ENCODE data around the gene MAL. TPM values are rescaled to one million over a fixed set of nuclear protein-coding genes. Genes with fewer than 3 reads are reported as not detected.

MAL gene
- total RNA-seq, 4 donors from 2014 or later, result 60.0 to 200 (median 121) TPM

- H3K27ac ChIP-seq, result no peak overlapping the region
- no peak overlapping the region for H3K4me3 ChIP-seq
- H3K4me1 ChIP-seq, result no peaks in the 10 kb centered on the region
- no peak for TF ChIP-seq CTCF (IDR thresholded peaks at IDR 0.05)
- no peak for TF ChIP-seq POLR2A (IDR thresholded peaks at IDR 0.05)
- no peak for TF ChIP-seq EP300 (IDR thresholded peaks at IDR 0.05)
- H3K36me3 ChIP-seq, result no peaks in the 10 kb centered on the region
- no peaks in the 10 kb centered on the region for H3K9me3 ChIP-seq
- WGBS, 2 donors, result 80 to 89% methylated on average over 11 to 15 of the region's 15 CpGs
- DNase-seq (ENCODE audit: low spot score in 2 of 2), result no peak
- H3K27me3 ChIP-seq, result peaks cover 0 to 9% of the 10 kb centered on the region in 2 donors
Measured at GRCh38 chr2:94980406-94980805, 45.1 kb upstream of the MAL start.

DNA sequence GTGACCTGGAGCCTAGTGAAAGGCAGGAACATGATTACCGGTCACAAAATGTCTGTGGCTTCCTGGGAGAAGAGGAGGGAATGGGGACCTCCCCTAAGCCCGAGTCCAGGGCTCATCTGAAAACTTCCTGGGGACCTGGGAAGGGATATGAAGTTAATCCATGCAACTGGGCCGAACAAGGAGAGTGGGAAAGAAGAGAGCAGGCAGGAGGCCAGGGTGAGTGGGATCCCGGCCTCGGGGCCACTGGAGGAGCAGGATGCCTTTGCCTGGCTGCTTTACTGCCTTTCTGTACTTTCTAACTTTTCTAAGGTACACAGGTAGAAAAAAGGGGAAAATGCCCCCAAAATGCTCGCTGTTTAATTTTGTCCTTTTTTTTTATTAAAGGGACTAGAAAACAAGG, 43.4 kb upstream of the MAL start:
- no peak for TF ChIP-seq CTCF (IDR thresholded peaks at IDR 0.05)
- no peak for TF ChIP-seq POLR2A (IDR thresholded peaks at IDR 0.05)
- TF ChIP-seq EP300 (IDR thresholded peaks at IDR 0.05), result no peak
- Histone ChIP-seq H3K27me3 (peaks cover 0 to 12% of the 10 kb centered on the region in 2 donors), H3K9me3 (no peaks in the 10 kb centered on the region), H3K36me3 (no peaks in the 10 kb centered on the region), H3K27ac (no peak overlapping the region), H3K4me1 (no peaks in the 10 kb centered on the region), H3K4me3 (no peak overlapping the region)
- no peak for DNase-seq (ENCODE audit: low spot score in 2 of 2)
- 51 to 59% methylated on average over 6 of the region's 6 CpGs for WGBS, 2 donors

DNA sequence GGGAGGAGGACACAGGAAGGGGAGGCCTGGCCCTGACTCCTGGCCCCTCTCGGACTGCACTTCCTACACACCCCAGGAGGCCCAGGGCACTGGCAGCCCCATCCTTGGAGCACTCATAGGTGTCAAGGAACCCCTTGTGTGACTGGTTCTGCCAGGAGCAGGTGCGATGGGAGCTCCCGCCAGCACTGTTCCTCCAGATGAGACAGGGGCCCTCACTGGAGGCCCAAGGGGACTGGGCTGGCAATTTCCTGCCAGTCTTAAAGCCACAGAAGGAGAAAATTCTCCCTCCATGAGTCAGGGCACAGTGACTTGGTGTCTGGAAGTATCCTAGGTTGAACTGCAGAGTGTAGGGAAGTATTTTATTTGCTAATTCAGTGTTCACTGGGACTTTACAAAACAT, 42.8 kb upstream of the MAL start:
- WGBS, 2 donors, result 41 to 57% methylated on average over 3 of the region's 3 CpGs
- Histone ChIP-seq H3K9me3 (no peaks in the 10 kb centered on the region), H3K4me3 (no peak overlapping the region), H3K27ac (no peak overlapping the region), H3K27me3 (peaks cover 0 to 12% of the 10 kb centered on the region in 2 donors), H3K36me3 (no peaks in the 10 kb centered on the region), H3K4me1 (no peaks in the 10 kb centered on the region)
- DNase-seq (ENCODE audit: low spot score in 2 of 2), result no peak
- TF ChIP-seq EP300 (IDR thresholded peaks at IDR 0.05), result no peak
- no peak for TF ChIP-seq CTCF (IDR thresholded peaks at IDR 0.05)
- no peak for TF ChIP-seq POLR2A (IDR thresholded peaks at IDR 0.05)

DNA sequence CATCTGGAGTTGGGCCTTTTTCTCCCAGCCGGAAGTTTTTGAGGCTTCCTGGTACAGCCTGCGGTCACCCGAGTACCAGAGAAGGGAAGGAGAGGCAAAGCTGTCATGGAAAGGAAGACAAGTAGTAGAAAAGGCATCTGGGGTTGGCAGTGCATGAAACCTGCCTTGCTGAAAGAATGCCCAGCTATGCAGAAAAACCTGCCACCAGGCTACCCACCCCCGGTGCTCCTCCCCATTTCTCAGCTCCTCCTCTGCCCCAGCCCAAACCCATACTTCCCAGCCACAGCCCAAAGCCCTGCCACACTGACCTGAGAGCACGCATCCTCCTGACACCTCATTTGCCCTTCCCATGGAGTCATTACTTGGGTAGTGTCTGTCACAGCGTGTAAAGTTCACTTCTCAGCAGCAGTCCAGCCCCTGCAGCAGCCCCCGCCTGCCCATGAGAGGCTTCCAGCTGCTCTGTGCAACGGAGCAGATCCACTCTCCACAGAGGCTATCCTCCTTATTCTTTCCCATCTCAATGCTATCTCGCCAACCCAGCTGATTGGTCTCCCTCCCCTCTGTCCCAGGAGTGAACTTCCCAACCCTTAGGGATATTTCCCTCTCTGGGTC, 40.4 kb upstream of the MAL start:
- H3K4me1 ChIP-seq, result no peaks in the 10 kb centered on the region
- 50 to 54% methylated on average over 9 of the region's 9 CpGs for WGBS, 2 donors
- TF ChIP-seq EP300 (IDR thresholded peaks at IDR 0.05) (no peak), POLR2A (IDR thresholded peaks at IDR 0.05) (no peak)
- no peaks in the 10 kb centered on the region for H3K9me3 ChIP-seq
- H3K27ac ChIP-seq, result no peak overlapping the region
- no peak overlapping the region for H3K4me3 ChIP-seq
- H3K36me3 ChIP-seq, result no peaks in the 10 kb centered on the region
- H3K27me3 ChIP-seq, result peaks cover 0 to 7% of the 10 kb centered on the region in 2 donors
- DNase-seq (ENCODE audit: low spot score in 2 of 2), result no peak

DNA sequence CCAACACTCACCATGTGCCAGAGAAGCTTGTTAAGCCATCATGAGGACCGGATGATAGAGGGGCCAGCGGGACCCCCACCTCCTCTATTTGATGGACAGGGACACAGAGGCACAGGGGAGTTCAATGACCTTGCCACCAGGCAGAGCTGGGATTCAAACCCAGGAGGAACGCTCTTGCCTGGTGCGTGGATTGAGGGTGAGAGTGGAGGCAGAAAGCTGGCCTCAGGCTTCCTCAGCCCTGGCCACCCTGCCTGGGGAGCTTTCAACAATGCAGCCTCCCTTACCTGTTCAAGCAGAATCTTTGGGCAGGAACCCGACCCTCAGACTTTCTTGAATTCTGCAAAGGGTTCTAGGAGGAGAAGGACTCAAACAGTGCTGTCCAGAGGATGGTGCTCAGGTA, 39.9 kb upstream of the MAL start:
- H3K4me3 ChIP-seq, result no peak overlapping the region
- TF ChIP-seq CTCF (IDR thresholded peaks at IDR 0.05), result no peak
- TF ChIP-seq EP300 (IDR thresholded peaks at IDR 0.05), result no peak
- TF ChIP-seq POLR2A (IDR thresholded peaks at IDR 0.05), result no peak
- no peak overlapping the region for H3K27ac ChIP-seq
- no peaks in the 10 kb centered on the region for H3K36me3 ChIP-seq
- H3K4me1 ChIP-seq, result no peaks in the 10 kb centered on the region
- no peaks in the 10 kb centered on the region for H3K9me3 ChIP-seq
- 82 to 85% methylated on average over 5 of the region's 5 CpGs for WGBS, 2 donors
- peaks cover 0 to 7% of the 10 kb centered on the region in 2 donors for H3K27me3 ChIP-seq
- DNase-seq (ENCODE audit: low spot score in 2 of 2), result no peak

Data from tibial nerve (tissue), 4 donors.